ENCODE measurements around the gene SLC18A3. TPM values are rescaled to one million over a fixed set of nuclear protein-coding genes. Genes with fewer than 3 reads are reported as not detected.

The SLC18A3 gene
- total and polyA plus RNA-seq, 2 experiments from 2014 or later = 0.16 TPM; not detected in 1

GRCh38 chr10:49611166-49611815, 1.2 kb downstream of the SLC18A3 start (continued):
- TF ChIP-seq CTCF (conservative IDR thresholded peaks at IDR 0.05; ENCODE audit: low read depth in 2 of 2) = no peak; a peak in 1 of 4 replicates
- no peak for TF ChIP-seq STAT1 (IDR thresholded peaks at IDR 0.05; ENCODE audit: unreplicated experiment)

GRCh38 chr10:49611816-49612512, 1.9 kb downstream of the SLC18A3 start:
- H3K4me3 ChIP-seq = peak overlapping the region; percentile 79
- H3K27me3 ChIP-seq (ENCODE audit: insufficient read depth) = peaks cover 100% of the 10 kb centered on the region
- peaks cover 15% of the 10 kb centered on the region; the same call in 2 of the 3 replicates for H3K9me3 Mint-ChIP-seq
- peaks cover 5% of the 10 kb centered on the region; the same call in 1 of the 2 replicates for H4K20me1 ChIP-seq (replicated peaks; ENCODE audit: insufficient read depth)
- no peaks in the 10 kb centered on the region for H3K36me3 Mint-ChIP-seq (ENCODE audit: low read depth)
- no peak overlapping the region for H3K27ac ChIP-seq (ENCODE audit: low read depth)
- H2AFZ ChIP-seq = peak overlapping the region; percentile 86
- peaks cover 49% of the 10 kb centered on the region for H3K4me1 Mint-ChIP-seq
- peak overlapping the region; percentile 92 for H3K4me2 ChIP-seq
- no peaks in the 10 kb centered on the region for H3K79me2 ChIP-seq (replicated peaks; ENCODE audit: insufficient read depth)
- no peak overlapping the region for H3K27ac Mint-ChIP-seq
- ATAC-seq (no peak; the same call in 1 of the 3 replicates), DNase-seq (ENCODE audit: low spot score) (peak; percentile 38)
- H3K9me2 ChIP-seq (ENCODE audit: insufficient read depth) = no peaks in the 10 kb centered on the region
- peaks cover 97% of the 10 kb centered on the region for H3K27me3 Mint-ChIP-seq (ENCODE audit: insufficient read depth, low read depth, poor library complexity)
- peak overlapping the region; percentile 68 for H3K4me3 Mint-ChIP-seq
- no peaks in the 10 kb centered on the region for H3F3A ChIP-seq (replicated peaks; ENCODE audit: low read depth)
- no peaks in the 10 kb centered on the region for H3K36me3 ChIP-seq (ENCODE audit: insufficient read depth)
- peaks cover 23% of the 10 kb centered on the region for H3K4me1 ChIP-seq (ENCODE audit: insufficient read depth)
- TF ChIP-seq JUNB (IDR thresholded peaks at IDR 0.05; ENCODE audit: unreplicated experiment) (no peak), EZH2 (IDR thresholded peaks at IDR 0.05; ENCODE audit: low read depth, unreplicated experiment) (no peak), CTCF (conservative IDR thresholded peaks at IDR 0.05; ENCODE audit: low read depth in 2 of 2) (no peak), POLR2AphosphoS5 (IDR thresholded peaks at IDR 0.05; ENCODE audit: low read depth) (no peak), REST (IDR thresholded peaks at IDR 0.05; ENCODE audit: unreplicated experiment) (no peak), EZH2phosphoT487 (IDR thresholded peaks at IDR 0.05; ENCODE audit: unreplicated experiment) (no peak), NANOG (IDR thresholded peaks at IDR 0.05; ENCODE audit: borderline replicate concordance) (no peak), CREB1 (CRISPR knock-in tag; IDR thresholded peaks at IDR 0.05; ENCODE audit: low read depth) (no peak), STAT1 (IDR thresholded peaks at IDR 0.05; ENCODE audit: unreplicated experiment) (no peak)

Data from GM23338 (cell line).